PC-9 (cell line): ENCODE results near the gene SRPK2. TPM values are rescaled to one million over a fixed set of nuclear protein-coding genes. Genes with fewer than 3 reads are reported as not detected.
"Not testable (repeated sequence)": the region's sequence is repeated elsewhere in the genome, so short reads cannot be mapped to it uniquely, and the experiment has no call there.

Source experiments
- BruUV-seq: library from RNA; stranded (reverse); fragments of 400-500 nt; replicated peaks from 2 replicates; lab custom pipeline; 2021; lab: Mats Ljungman, UMichigan
- CTCF ChIA-PET: fragments of 300-600 bp; sonication (Branson Sonifier 250); formaldehyde crosslinking; loops from one replicate; lab custom pipeline; 2022; ENCODE audit warnings: antibody characterized with exemption; lab: Charles Lee
- POLR2A ChIA-PET: fragments of 300-600 bp; sonication (Branson Sonifier 250); formaldehyde crosslinking; loops from one replicate; lab custom pipeline; 2022; ENCODE audit warnings: antibody characterized with exemption; ENCODE audit not compliant: unreplicated experiment; lab: Charles Lee
- DNase-seq, 2 experiments: peaks; one replicate each; pipeline versions ENCODE4 v3.0.0 to v3.0.0-alpha.2; 2015 to 2022; ENCODE audit warnings: mixed read lengths in 1 of 2
- H2AFZ ChIP-seq: fragments of 200-600 bp; sonication (generic); 2 replicates; pipeline ENCODE4 v1.8.1; 2017; ENCODE audit warnings: antibody characterized with exemption
- H3F3A ChIP-seq: fragments of 200-600 bp; sonication (generic); 2 replicates; pipeline ENCODE4 v1.8.1; 2017; ENCODE audit warnings: antibody characterized with exemption, mild to moderate bottlenecking, low read depth; ENCODE audit not compliant: insufficient read depth
- H3K27ac ChIP-seq: fragments of 200-600 bp; sonication (generic); 2 replicates; pipeline ENCODE4 v1.6.1; 2016; ENCODE audit warnings: mixed run types
- H3K27me3 ChIP-seq: fragments of 200-600 bp; sonication (generic); 2 replicates; pipeline ENCODE4 v1.6.1; 2016; ENCODE audit warnings: low read depth, mixed run types; ENCODE audit not compliant: insufficient read depth
- H3K36me3 ChIP-seq: fragments of 200-600 bp; sonication (generic); 2 replicates; pipeline ENCODE4 v1.6.1; 2016; ENCODE audit warnings: low read depth, mixed run types
- H3K4me1 ChIP-seq: fragments of 200-600 bp; sonication (generic); replicated peaks from 2 replicates; pipeline ENCODE4 v1.6.1; 2016; ENCODE audit warnings: mixed run types; ENCODE audit not compliant: insufficient read depth
- H3K4me2 ChIP-seq: fragments of 200-600 bp; sonication (generic); 2 replicates; pipeline ENCODE4 v1.6.1; 2017; ENCODE audit warnings: mixed run types
- H3K4me3 ChIP-seq: fragments of 200-600 bp; sonication (generic); 2 replicates; pipeline ENCODE4 v1.6.1; 2016; ENCODE audit warnings: mixed run types
- H3K79me2 ChIP-seq: fragments of 200-600 bp; sonication (generic); 2 replicates; pipeline ENCODE4 v1.6.1; 2017; ENCODE audit warnings: low read depth, mixed run types
- H3K9me2 ChIP-seq: fragments of 200-600 bp; sonication (generic); 2 replicates; pipeline ENCODE4 v1.8.1; 2017; ENCODE audit warnings: mild to moderate bottlenecking; ENCODE audit not compliant: insufficient read depth
- H3K9me3 ChIP-seq: fragments of 200-600 bp; sonication (generic); 2 replicates; pipeline ENCODE4 v1.8.1; 2016; ENCODE audit warnings: low read depth; ENCODE audit not compliant: insufficient read depth
- H4K20me1 ChIP-seq: fragments of 200-600 bp; sonication (generic); 2 replicates; pipeline ENCODE4 v1.8.1; 2017; ENCODE audit not compliant: insufficient read depth
- CTCF ChIP-seq: fragments of 200-600 bp; sonication (generic); conservative IDR thresholded peaks from 2 replicates; pipeline ENCODE4 v1.6.1; 2017; ENCODE audit warnings: mixed run types, antibody characterized with exemption, mild to moderate bottlenecking, moderate library complexity
- EZH2 ChIP-seq: fragments of 200-600 bp; sonication (generic); IDR thresholded peaks from 2 replicates; pipeline ENCODE4 v1.8.0; 2017; ENCODE audit warnings: antibody characterized with exemption, low read depth
- intact Hi-C: fragments of 100-400 bp; cut with micrococcal nuclease; formaldehyde crosslinking; loops from one replicate; pipeline ENCODE4 v1.10.0; 2022; ENCODE audit not compliant: unreplicated experiment
- total RNA-seq: library from RNA; stranded (reverse); gene quantifications from 2 replicates; pipeline ENCODE4 v1.2.3, GENCODE V29; 2021

SRPK2 gene
- total RNA-seq, 1 experiment from 2014 or later: 60.6 TPM

- CTCF ChIA-PET: interaction anchor here (0.5 kb wide), 1 partner anchor 72 kb away, joined by 6 read pairs; no protein-coding TSS in a partner anchor
- BruUV-seq: no TSS peak
- intact Hi-C loops: no loop called here
Measured at GRCh38 chr7:105325216-105325904, 63.4 kb downstream of the SRPK2 start.

DNA sequence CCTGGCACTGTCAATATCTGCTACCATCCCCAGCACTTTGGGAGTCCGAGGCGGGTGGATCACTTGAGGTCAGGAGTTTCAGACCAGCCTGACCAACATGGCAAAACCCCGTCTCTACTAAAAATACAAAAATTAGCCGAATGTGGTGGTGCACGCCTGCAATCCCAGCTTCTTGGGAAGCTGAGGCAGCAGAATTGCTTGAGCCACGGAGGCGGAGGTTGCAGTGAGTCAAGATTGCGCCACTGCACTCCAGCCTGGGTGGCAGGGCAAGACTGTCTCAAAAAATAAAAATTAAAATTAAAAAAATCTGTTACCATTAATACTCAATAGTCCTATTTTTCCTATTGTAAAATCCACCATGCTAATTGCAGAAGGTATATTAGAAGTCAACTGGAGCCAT, 64.1 kb downstream of the SRPK2 start:
- H3K79me2 ChIP-seq: peaks cover 22% of the 10 kb centered on the region
- H4K20me1 ChIP-seq, CTCF ChIA-PET, DNase-seq, H3K9me3 ChIP-seq, H3F3A ChIP-seq, H3K4me3 ChIP-seq, H3K36me3 ChIP-seq, H3K4me1 ChIP-seq, H3K4me2 ChIP-seq, intact Hi-C loops, BruUV-seq, H3K9me2 ChIP-seq, H3K27ac ChIP-seq, POLR2A ChIA-PET, H3K27me3 ChIP-seq, H2AFZ ChIP-seq: not testable (repeated sequence)

More at GRCh38 chr7:105325216-105325904, 63.4 kb downstream of the SRPK2 start:
- no peak overlapping the region for H2AFZ ChIP-seq
- H3K27me3 ChIP-seq: no peaks in the 10 kb centered on the region
- H3K4me3 ChIP-seq: no peak overlapping the region
- H3K9me3 ChIP-seq: no peaks in the 10 kb centered on the region
- TF ChIP-seq CTCF (no peak), EZH2 (no peak)
- H3K9me2 ChIP-seq: no peaks in the 10 kb centered on the region
- no peak overlapping the region for H3K4me2 ChIP-seq
- peaks cover 16% of the 10 kb centered on the region for H3K79me2 ChIP-seq
- H3F3A ChIP-seq: no peaks in the 10 kb centered on the region
- H4K20me1 ChIP-seq: no peaks in the 10 kb centered on the region; the same call in 1 of the 2 replicates
- DNase-seq: no peak
- H3K4me1 ChIP-seq: no peaks in the 10 kb centered on the region
- no peaks in the 10 kb centered on the region for H3K36me3 ChIP-seq
- no peak overlapping the region for H3K27ac ChIP-seq
- POLR2A ChIA-PET: interaction anchor here (0.5 kb wide), 1 partner anchor 151 kb away, joined by 4 read pairs; no protein-coding TSS in a partner anchor

DNA sequence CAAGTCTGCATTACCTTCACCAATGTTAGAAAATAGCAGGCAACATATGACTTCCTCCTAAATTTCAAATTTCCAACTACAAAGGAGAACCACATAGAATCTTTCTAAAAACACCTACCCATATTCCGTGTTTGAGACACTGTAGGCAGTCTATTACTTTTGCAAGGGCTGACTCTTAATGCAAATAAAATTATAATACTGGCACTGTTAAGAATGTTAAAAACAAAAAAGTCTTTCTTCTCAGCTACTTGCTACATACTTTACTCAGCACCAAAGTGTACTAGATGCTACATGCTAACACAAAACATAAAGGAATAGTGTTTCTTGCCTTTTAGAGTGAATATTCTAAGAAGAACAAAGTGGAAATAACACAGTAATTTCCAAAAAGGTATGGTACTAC, 65.4 kb downstream of the SRPK2 start:
- DNase-seq: no peak
- Histone ChIP-seq H4K20me1 (no peaks in the 10 kb centered on the region; the same call in 1 of the 2 replicates), H3K9me2 (no peaks in the 10 kb centered on the region), H3K4me3 (no peak overlapping the region), H3K36me3 (no peaks in the 10 kb centered on the region), H3K4me1 (no peaks in the 10 kb centered on the region), H3K27ac (no peak overlapping the region), H2AFZ (no peak overlapping the region), H3K27me3 (no peaks in the 10 kb centered on the region), H3K4me2 (no peak overlapping the region), H3F3A (no peaks in the 10 kb centered on the region), H3K79me2 (peaks cover 23% of the 10 kb centered on the region), H3K9me3 (no peaks in the 10 kb centered on the region)
- ChIA-PET POLR2A (interaction anchor here (0.5 kb wide), 1 partner anchor 304 kb away, joined by 3 read pairs; no protein-coding TSS in a partner anchor), CTCF (no interaction called here)
- TF ChIP-seq CTCF: no peak
- intact Hi-C loops: no loop called here
- no TSS peak for BruUV-seq
